Psoas muscle (tissue), 8 donors: ENCODE measurements around the gene TMEM266. TPM values are rescaled to one million over a fixed set of nuclear protein-coding genes. Genes with fewer than 3 reads are reported as not detected.

Experiments
- ATAC-seq, 4 donors: fragments of 200-7000 bp; cut with Tn5 transposase; one replicate each; pipeline ENCODE4 v1.9.1; 2020; ENCODE audit warnings: moderate library complexity in 3 of 4, mild to moderate bottlenecking in 2 of 4
- DNase-seq, 2 donors: peaks; one replicate each; pipeline ENCODE4 v3.0.0-alpha.2; 2020
- H3K27ac ChIP-seq: fragments of 200-600 bp; one replicate; pipeline ENCODE4 v1.8.0; 2022
- H3K27me3 ChIP-seq, 3 donors: fragments of 200-600 bp in 1 of 3; one replicate each; pipeline versions ENCODE4 v1.6.1 to v1.8.0; 2013 to 2022; ENCODE audit warnings: low read length in 2 of 3, mild to moderate bottlenecking in 2 of 3, moderate library complexity in 1 of 3; ENCODE audit not compliant: insufficient read depth in 3 of 3
- H3K36me3 ChIP-seq, 2 donors: fragments of 200-600 bp in 1 of 2; one replicate each; pipeline versions ENCODE4 v1.6.1 to v1.8.0; 2013 to 2022; ENCODE audit warnings: low read depth in 1 of 2, mild to moderate bottlenecking in 1 of 2, moderate library complexity in 1 of 2; ENCODE audit not compliant: insufficient read depth in 1 of 2
- H3K4me1 ChIP-seq: fragments of 200-600 bp; one replicate; pipeline ENCODE4 v1.8.0; 2022
- H3K4me3 ChIP-seq: fragments of 200-600 bp; one replicate; pipeline ENCODE4 v1.8.0; 2022; ENCODE audit warnings: mild to moderate bottlenecking
- H3K9me3 ChIP-seq: fragments of 200-600 bp; one replicate; pipeline ENCODE4 v1.8.0; 2022
- CTCF ChIP-seq: fragments of 200-600 bp; IDR thresholded peaks from one replicate; pipeline ENCODE4 v1.8.0; 2022; ENCODE audit warnings: antibody characterized with exemption
- WGBS, 3 donors: extraction: QIAGEN DNeasy Blood & Tissue Kit; methylation state at CpG; one replicate each; pipeline versions ENCODE4 v1.1.6 to v1.1.7; 2013; 5-methylcytosine and 5-hydroxymethylcytosine counted together
- intact Hi-C, 2 donors: fragments of 100-400 bp; cut with DNase I; formaldehyde crosslinking; loops; one replicate each; pipeline versions ENCODE4 v1.11.0 to v1.14.2; 2022
- polyA plus RNA-seq, 3 donors: library from polyadenylated mRNA; stranded (reverse); fragments of 200-250 nt; gene quantifications; one replicate each; pipeline ENCODE4 v1.2.3, GENCODE V29; 2013
- total RNA-seq, 4 donors: library from RNA; stranded (reverse); fragmentation: NEBNext Ultra II Directional in 2 of 4; extraction: Animal tissue kit (Norgen Biotek cat#: 25700) in 2 of 4; gene quantifications; one replicate each; pipeline versions ENCODE4 v1.2.1 to v1.2.4, GENCODE V29; 2021 to 2023
- donor health status: healthy with polysubstance abuse.
- donor health status: DM: no; HTN: no; CAD: no; lungs with moderate emphysema.
- donor health status: Bipolar disorder and iron deficiency.
- donor health status: healthy.
- donor health status: DM: yes; HTN: yes; CAD: no.
- donor health status: DM: no; HTN: no; CAD: no.
- donor health status: DM: no; HTN: no; CAD: no.
- donor health status: DM: yes; HTN: yes; CAD: no.

The TMEM266 gene
- total and polyA plus RNA-seq, 7 donors, result 0.87 to 12.1 (median 5.6) TPM

- ATAC-seq (peak; percentile 82 to 86 (median 84)), DNase-seq (no peak)
- Histone ChIP-seq H3K27ac (peak overlapping the region; percentile 82), H3K4me3 (peak overlapping the region; percentile 51), H3K27me3 (no peaks in the 10 kb centered on the region), H3K4me1 (peaks cover 28% of the 10 kb centered on the region), H3K9me3 (no peaks in the 10 kb centered on the region), H3K36me3 (no peaks in the 10 kb centered on the region)
- TF ChIP-seq CTCF, result no peak
- 9 to 34% (median 13%) methylated on average over 6 of the region's 6 CpGs for WGBS, 3 donors
- intact Hi-C loops, result no loop called here
Measured at GRCh38 chr15:76065245-76065644, 5.5 kb downstream of the TMEM266 start.

GRCh38 chr15:76065793-76066192 lies 6.0 kb downstream of the TMEM266 start:
- intact Hi-C loops, result no loop called here
- H3K36me3 ChIP-seq, result no peaks in the 10 kb centered on the region
- no peaks in the 10 kb centered on the region for H3K9me3 ChIP-seq
- ATAC-seq (peak; percentile 20 to 66 (median 56)), DNase-seq (no peak)
- H3K27ac ChIP-seq, result peak overlapping the region; percentile 82
- H3K4me1 ChIP-seq, result peaks cover 28% of the 10 kb centered on the region
- whole genome bisulfite sequencing, 3 donors, result 27 to 71% (median 34%) methylated on average over 5 of the region's 5 CpGs
- TF ChIP-seq CTCF, result no peak
- no peaks in the 10 kb centered on the region for H3K27me3 ChIP-seq
- H3K4me3 ChIP-seq, result peak overlapping the region; percentile 51

GRCh38 chr15:76070192-76070591 lies 10.4 kb downstream of the TMEM266 start:
- H3K27me3 ChIP-seq, result no peaks in the 10 kb centered on the region

GRCh38 chr15:76070921-76071635 lies 11.3 kb downstream of the TMEM266 start:
- no peak overlapping the region for H3K4me3 ChIP-seq
- no peaks in the 10 kb centered on the region for H3K9me3 ChIP-seq
- ATAC-seq (no peak), DNase-seq (no peak)
- intact Hi-C loops, result no loop called here
- WGBS, 3 donors, result 80 to 87% (median 83%) methylated on average over 4 of the region's 4 CpGs
- no peak for TF ChIP-seq CTCF
- no peaks in the 10 kb centered on the region for H3K27me3 ChIP-seq
- no peak overlapping the region for H3K27ac ChIP-seq
- H3K36me3 ChIP-seq, result no peaks in the 10 kb centered on the region
- H3K4me1 ChIP-seq, result peaks cover 10% of the 10 kb centered on the region

More at GRCh38 chr15:76070192-76070591, 10.4 kb downstream of the TMEM266 start:
- Histone ChIP-seq H3K4me1 (peaks cover 18% of the 10 kb centered on the region), H3K9me3 (no peaks in the 10 kb centered on the region), H3K36me3 (no peaks in the 10 kb centered on the region), H3K4me3 (no peak overlapping the region), H3K27ac (no peak overlapping the region)
- intact Hi-C loops, result no loop called here
- ATAC-seq (no peak), DNase-seq (no peak)
- no peak for TF ChIP-seq CTCF

GRCh38 chr15:76071806-76072205 lies 12.0 kb downstream of the TMEM266 start:
- H3K27me3 ChIP-seq, result no peaks in the 10 kb centered on the region
- no peaks in the 10 kb centered on the region for H3K9me3 ChIP-seq
- WGBS, 3 donors, result 85 to 87% (median 86%) methylated on average over 7 of the region's 7 CpGs
- H3K36me3 ChIP-seq, result no peaks in the 10 kb centered on the region
- TF ChIP-seq CTCF, result no peak
- H3K4me1 ChIP-seq, result peaks cover 7% of the 10 kb centered on the region
- no peak overlapping the region for H3K27ac ChIP-seq
- no peak for DNase-seq
- no peak overlapping the region for H3K4me3 ChIP-seq
- intact Hi-C loops, result no loop called here
- ATAC-seq, result no peak
